ENCODE measurements around the gene DNASE1L3. TPM values are rescaled to one million over a fixed set of nuclear protein-coding genes. Genes with fewer than 3 reads are reported as not detected.
A peak's percentile ranks its signal among the peaks of the same experiment; 100 is the strongest.
"Not testable (repeated sequence)": the region's sequence is repeated elsewhere in the genome, so short reads cannot be mapped to it uniquely, and the experiment has no call there.

The DNASE1L3 gene
- total and polyA plus RNA-seq, 2 of the 13 experiments (the other 11 are each of a cell fraction or from before 2014, with no cell fraction given): 0.86 to 1.7 TPM

DNA sequence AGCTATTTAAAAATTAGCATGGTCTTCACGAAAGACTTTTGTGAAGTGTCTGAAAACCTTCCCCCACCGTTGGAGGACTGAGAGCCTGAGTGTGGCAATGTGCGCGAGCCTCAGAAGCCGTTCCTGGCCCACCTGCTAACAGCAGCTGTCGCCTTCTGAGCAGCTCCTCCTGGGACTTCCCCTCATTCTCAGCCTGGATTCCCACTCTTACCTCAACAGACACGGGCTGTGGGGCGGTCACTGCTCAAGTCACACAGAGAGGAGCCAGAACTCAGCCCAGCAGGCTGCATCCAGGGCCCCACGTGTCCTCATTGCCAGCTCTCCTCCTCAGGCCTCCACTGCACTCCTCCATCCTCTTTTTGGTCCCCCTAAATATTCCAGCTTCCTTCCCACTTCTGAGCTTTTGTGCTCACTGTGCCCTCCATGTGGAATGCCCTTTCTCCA is 7.8 kb downstream of the DNASE1L3 start (continued):
- TF ChIP-seq, protein P1, sequence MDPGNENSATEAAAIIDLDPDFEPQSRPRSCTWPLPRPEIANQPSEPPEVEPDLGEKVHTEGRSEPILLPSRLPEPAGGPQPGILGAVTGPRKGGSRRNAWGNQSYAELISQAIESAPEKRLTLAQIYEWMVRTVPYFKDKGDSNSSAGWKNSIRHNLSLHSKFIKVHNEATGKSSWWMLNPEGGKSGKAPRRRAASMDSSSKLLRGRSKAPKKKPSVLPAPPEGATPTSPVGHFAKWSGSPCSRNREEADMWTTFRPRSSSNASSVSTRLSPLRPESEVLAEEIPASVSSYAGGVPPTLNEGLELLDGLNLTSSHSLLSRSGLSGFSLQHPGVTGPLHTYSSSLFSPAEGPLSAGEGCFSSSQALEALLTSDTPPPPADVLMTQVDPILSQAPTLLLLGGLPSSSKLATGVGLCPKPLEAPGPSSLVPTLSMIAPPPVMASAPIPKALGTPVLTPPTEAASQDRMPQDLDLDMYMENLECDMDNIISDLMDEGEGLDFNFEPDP (CRISPR knock-in tag; conservative IDR thresholded peaks at IDR 0.05): 0 out of 2 replicates have a peak, but pooled peaks have one; percentile 49
- TF ChIP-seq SCMH1 (CRISPR knock-in tag; IDR thresholded peaks at IDR 0.05; ENCODE audit: borderline replicate concordance): no peak
- TF ChIP-seq, protein P2, sequence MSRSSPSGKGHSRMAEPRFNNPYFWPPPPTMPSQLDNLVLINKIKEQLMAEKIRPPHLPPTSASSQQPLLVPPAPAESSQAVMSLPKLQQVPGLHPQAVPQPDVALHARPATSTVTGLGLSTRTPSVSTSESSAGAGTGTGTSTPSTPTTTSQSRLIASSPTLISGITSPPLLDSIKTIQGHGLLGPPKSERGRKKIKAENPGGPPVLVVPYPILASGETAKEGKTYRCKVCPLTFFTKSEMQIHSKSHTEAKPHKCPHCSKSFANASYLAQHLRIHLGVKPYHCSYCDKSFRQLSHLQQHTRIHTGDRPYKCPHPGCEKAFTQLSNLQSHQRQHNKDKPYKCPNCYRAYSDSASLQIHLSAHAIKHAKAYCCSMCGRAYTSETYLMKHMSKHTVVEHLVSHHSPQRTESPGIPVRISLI (CRISPR knock-in tag; IDR thresholded peaks at IDR 0.05; ENCODE audit: borderline replicate concordance): no peak
- TF ChIP-seq EZH2 (conservative IDR thresholded peaks at IDR 0.05; ENCODE audit: low read depth, low read length): no peak
- TF ChIP-seq SETDB1 (CRISPR knock-in tag; IDR thresholded peaks at IDR 0.05; ENCODE audit: borderline replicate concordance): no peak
- no peak for TF ChIP-seq JDP2 (CRISPR knock-in tag; IDR thresholded peaks at IDR 0.05; ENCODE audit: borderline replicate concordance)
- TF ChIP-seq MBNL3 (CRISPR knock-in tag; conservative IDR thresholded peaks at IDR 0.05): no peak
- no peak for TF ChIP-seq ZNF234 (CRISPR knock-in tag; conservative IDR thresholded peaks at IDR 0.05)
- TF ChIP-seq ZNF12 (CRISPR knock-in tag; IDR thresholded peaks at IDR 0.05): no peak

DNA sequence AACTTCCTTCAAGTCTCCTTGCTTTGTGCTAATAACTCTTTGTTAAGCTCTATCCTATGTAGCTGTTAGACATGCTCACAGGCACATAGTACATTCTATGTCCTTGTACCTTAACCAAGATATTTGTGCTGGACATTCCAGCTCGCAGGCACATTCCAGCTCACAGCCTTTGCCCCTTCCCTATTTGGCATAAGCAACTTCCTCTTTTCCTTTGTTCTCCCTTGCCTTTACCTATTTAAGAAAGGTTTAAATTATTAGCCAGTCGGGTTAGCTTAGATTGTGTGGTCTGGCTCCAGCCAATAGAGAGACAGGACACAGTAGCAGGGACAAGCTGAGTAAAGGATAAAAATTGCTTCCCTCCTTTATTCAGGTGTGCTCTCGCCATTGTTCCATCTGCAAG is 9.3 kb downstream of the DNASE1L3 start:
- H3K79me2 ChIP-seq (ENCODE audit: insufficient read depth, low read length); H4K20me1 ChIP-seq (ENCODE audit: insufficient read depth, low read length); H3K27me3 ChIP-seq (ENCODE audit: control insufficient read depth in 1 of 2, insufficient read depth in 2 of 2, low read length in 2 of 2); H2AFZ ChIP-seq (ENCODE audit: low read length); H3K4me3 ChIP-seq (replicated peaks in 1 of 3; ENCODE audit: insufficient read depth in 1 of 3, low read depth in 2 of 3, low read length in 3 of 3); CTCF ChIA-PET (ENCODE audit: low intra/inter-chr PET ratio, low total read pairs); H3K36me3 ChIP-seq (replicated peaks in 1 of 2; ENCODE audit: control insufficient read depth in 1 of 2, insufficient read depth in 2 of 2, low read length in 2 of 2); in situ Hi-C loops (cut with HindIII; ENCODE audit: extremely low pct_ligation_motif_present, low pct_unique_long_range_greater_than_20kb); H3K9me3 ChIP-seq (ENCODE audit: low read length); BruUV-seq (replicated peaks); TF ChIP-seq LCORL (IDR thresholded peaks at IDR 0.05): not testable (repeated sequence)
- Histone ChIP-seq H3K27ac (ENCODE audit: extremely low read length, insufficient read depth, low read length) (peak overlapping the region; percentile 89), H3K4me1 (ENCODE audit: insufficient read depth, low read length) (peaks cover 98% of the 10 kb centered on the region), H3K4me2 (ENCODE audit: low read depth, low read length) (peak overlapping the region; percentile 57), H3K9ac (ENCODE audit: insufficient read depth, low read depth, low read length) (peak overlapping the region; percentile 50; the same call in 1 of the 2 replicates)
- peak; percentile 85 for ATAC-seq
- intact Hi-C loops (cut with micrococcal nuclease; ENCODE audit: unreplicated experiment): loop anchor here (1.0 kb wide), 1 partner anchor 8 kb away; no protein-coding TSS in a partner anchor
- POLR2A ChIA-PET: interaction anchor here (0.8 to 1.5 kb wide), 7 partner anchors 8 to 105 kb away, joined by 3 to 8 read pairs (median 4); partner anchors contain the start of genes HTD2 and RPP14
- peak; percentile 66 for FAIRE-seq
- peak; percentile 91 for DNase-seq (ENCODE audit: low spot score)
- 13% methylated on average over 3 of the region's 3 CpGs for WGBS (ENCODE audit: low lambda C conversion rate)
- TF ChIP-seq HOXA3 (CRISPR knock-in tag; IDR thresholded peaks at IDR 0.05): peak; percentile 38; the same call in 1 of the 2 replicates
- peak; percentile 55; the same call in 1 of the 2 replicates for TF ChIP-seq NCOR1 (IDR thresholded peaks at IDR 0.05; ENCODE audit: borderline replicate concordance, low read length)
- peak; percentile 70; the same call in 1 of the 2 replicates for TF ChIP-seq ZNF292 (CRISPR knock-in tag; IDR thresholded peaks at IDR 0.05; ENCODE audit: borderline replicate concordance, low read depth)
- TF ChIP-seq ETV5 (CRISPR knock-in tag; IDR thresholded peaks at IDR 0.05; ENCODE audit: borderline replicate concordance): peak; percentile 68; the same call in 1 of the 2 replicates
- TF ChIP-seq, protein P3, sequence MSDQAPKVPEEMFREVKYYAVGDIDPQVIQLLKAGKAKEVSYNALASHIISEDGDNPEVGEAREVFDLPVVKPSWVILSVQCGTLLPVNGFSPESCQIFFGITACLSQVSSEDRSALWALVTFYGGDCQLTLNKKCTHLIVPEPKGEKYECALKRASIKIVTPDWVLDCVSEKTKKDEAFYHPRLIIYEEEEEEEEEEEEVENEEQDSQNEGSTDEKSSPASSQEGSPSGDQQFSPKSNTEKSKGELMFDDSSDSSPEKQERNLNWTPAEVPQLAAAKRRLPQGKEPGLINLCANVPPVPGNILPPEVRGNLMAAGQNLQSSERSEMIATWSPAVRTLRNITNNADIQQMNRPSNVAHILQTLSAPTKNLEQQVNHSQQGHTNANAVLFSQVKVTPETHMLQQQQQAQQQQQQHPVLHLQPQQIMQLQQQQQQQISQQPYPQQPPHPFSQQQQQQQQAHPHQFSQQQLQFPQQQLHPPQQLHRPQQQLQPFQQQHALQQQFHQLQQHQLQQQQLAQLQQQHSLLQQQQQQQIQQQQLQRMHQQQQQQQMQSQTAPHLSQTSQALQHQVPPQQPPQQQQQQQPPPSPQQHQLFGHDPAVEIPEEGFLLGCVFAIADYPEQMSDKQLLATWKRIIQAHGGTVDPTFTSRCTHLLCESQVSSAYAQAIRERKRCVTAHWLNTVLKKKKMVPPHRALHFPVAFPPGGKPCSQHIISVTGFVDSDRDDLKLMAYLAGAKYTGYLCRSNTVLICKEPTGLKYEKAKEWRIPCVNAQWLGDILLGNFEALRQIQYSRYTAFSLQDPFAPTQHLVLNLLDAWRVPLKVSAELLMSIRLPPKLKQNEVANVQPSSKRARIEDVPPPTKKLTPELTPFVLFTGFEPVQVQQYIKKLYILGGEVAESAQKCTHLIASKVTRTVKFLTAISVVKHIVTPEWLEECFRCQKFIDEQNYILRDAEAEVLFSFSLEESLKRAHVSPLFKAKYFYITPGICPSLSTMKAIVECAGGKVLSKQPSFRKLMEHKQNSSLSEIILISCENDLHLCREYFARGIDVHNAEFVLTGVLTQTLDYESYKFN (CRISPR knock-in tag; conservative IDR thresholded peaks at IDR 0.05): peak; percentile 89
- TF ChIP-seq LCORL (CRISPR knock-in tag; IDR thresholded peaks at IDR 0.05): peak; percentile 58; the same call in 1 of the 2 replicates
- TF ChIP-seq NFYC (CRISPR knock-in tag; IDR thresholded peaks at IDR 0.05): peak; percentile 72
- TF ChIP-seq ZMAT3 (CRISPR knock-in tag; conservative IDR thresholded peaks at IDR 0.05): 0 out of 2 replicates have a peak, but pooled peaks have one; percentile 31
